Endothelial cell of umbilical vein (primary cell): Measurements from ENCODE around the gene MSN. TPM values are rescaled to one million over a fixed set of nuclear protein-coding genes. Genes with fewer than 3 reads are reported as not detected.

Source experiments
- BruUV-seq: library from RNA; stranded (reverse); fragments of 400-500 nt; replicated peaks from 2 replicates; lab custom pipeline; 2021; lab: Mats Ljungman, UMichigan
- CTCF ChIA-PET: fragments of 300-600, 350-600 bp; sonication (Branson Sonifier 250); formaldehyde crosslinking; loops from one replicate; lab custom pipeline; 2021; ENCODE audit warnings: antibody characterized with exemption, inconsistent platforms; lab: Charles Lee
- POLR2A ChIA-PET: fragments of 300-600, 350-600 bp; sonication (Branson Sonifier 250); formaldehyde crosslinking; loops from one replicate; lab custom pipeline; 2021; ENCODE audit warnings: antibody characterized with exemption, inconsistent platforms; lab: Charles Lee
- DNase-seq: peaks from one replicate; pipeline ENCODE4 v3.0.0-alpha.2; 2011; ENCODE audit warnings: low read depth, low spot score
- FAIRE-seq: peaks from 2 replicates; lab custom pipeline; 2011; peaks lifted over from hg19 to GRCh38; lab: Jason Lieb, UNC
- H2AFZ ChIP-seq: 2 replicates; pipeline ENCODE4 v1.6.0; 2012; ENCODE audit warnings: low read depth, low read length, control low read depth, inconsistent platforms
- H3K27ac ChIP-seq: 2 replicates; pipeline ENCODE4 v1.5.1; 2011; ENCODE audit warnings: low read depth, mild to moderate bottlenecking, control low read depth, low read length, moderate library complexity; ENCODE audit not compliant: insufficient read depth
- H3K27me3 ChIP-seq, 2 experiments: 2 replicates each; pipeline versions ENCODE4 v1.6.0 to v1.6.1; 2011; ENCODE audit warnings: low read length in 2 of 2, mixed read lengths in 1 of 2; ENCODE audit not compliant: control insufficient read depth in 2 of 2, insufficient read depth in 2 of 2
- H3K36me3 ChIP-seq, 2 experiments: 2 replicates in 1 of 2; 3 replicates in 1 of 2; pipeline ENCODE4 v1.5.1; 2011; ENCODE audit warnings: low read length in 2 of 2, mild to moderate bottlenecking in 1 of 2, moderate library complexity in 1 of 2; ENCODE audit not compliant: control insufficient read depth in 2 of 2, insufficient read depth in 2 of 2; ENCODE audit errors: extremely low read depth in 1 of 2
- H3K4me1 ChIP-seq: 3 replicates; pipeline ENCODE4 v1.5.1; 2011; ENCODE audit warnings: mild to moderate bottlenecking, low read length; ENCODE audit not compliant: control insufficient read depth, insufficient read depth; ENCODE audit errors: extremely low read depth
- H3K4me2 ChIP-seq: 2 replicates; pipeline ENCODE4 v1.6.1; 2011; ENCODE audit warnings: low read length, control low read depth, mixed read lengths; ENCODE audit not compliant: insufficient read depth
- H3K4me3 ChIP-seq, 3 experiments: fragments of 200-600 bp in 1 of 3; sonication (generic), shearing (Covaris generic) in 1 of 3; replicated peaks in 1 of 3; 2 replicates each; pipeline ENCODE4 v1.5.1; 2011 to 2016; ENCODE audit warnings: control low read depth in 3 of 3, low read length in 3 of 3, mild to moderate bottlenecking in 2 of 3, inconsistent platforms in 1 of 3, low read depth in 1 of 3, moderate library complexity in 1 of 3; ENCODE audit not compliant: insufficient read depth in 1 of 3
- H3K79me2 ChIP-seq: 2 replicates; pipeline ENCODE4 v1.6.0; 2012; ENCODE audit warnings: low read length, inconsistent platforms; ENCODE audit not compliant: control insufficient read depth, insufficient read depth
- H3K9ac ChIP-seq: replicated peaks from 2 replicates; pipeline ENCODE3; 2011; ENCODE audit warnings: low read length, control low read depth; ENCODE audit not compliant: insufficient read depth; ENCODE audit errors: extremely low read depth
- H3K9me1 ChIP-seq: replicated peaks from 3 replicates; pipeline ENCODE4 v1.6.0; 2011; ENCODE audit warnings: mild to moderate bottlenecking, low read length; ENCODE audit not compliant: control insufficient read depth, insufficient read depth; ENCODE audit errors: extremely low read depth
- H3K9me3 ChIP-seq: replicated peaks from 2 replicates; pipeline ENCODE4 v1.5.1; 2012; ENCODE audit warnings: low read length, inconsistent platforms; ENCODE audit not compliant: control insufficient read depth, insufficient read depth
- H4K20me1 ChIP-seq: replicated peaks from 2 replicates; pipeline ENCODE3; 2011; ENCODE audit warnings: mild to moderate bottlenecking, low read length; ENCODE audit not compliant: control insufficient read depth, insufficient read depth; ENCODE audit errors: extremely low read depth
- CTCF ChIP-seq, 2 donors: IDR thresholded peaks; 1 replicate in 1 of 2; 2 replicates in 1 of 2; pipeline ENCODE4 v1.5.1; 2011; ENCODE audit warnings: low read length in 2 of 2, mild to moderate bottlenecking in 2 of 2, moderate library complexity in 2 of 2, control low read depth in 1 of 2, inconsistent platforms in 1 of 2, low read depth in 1 of 2; ENCODE audit not compliant: insufficient read depth in 1 of 2; ENCODE audit errors: extremely low read depth in 1 of 2
- EZH2 ChIP-seq: IDR thresholded peaks from 2 replicates; pipeline ENCODE4 v1.6.1; 2012; ENCODE audit warnings: borderline replicate concordance, low read depth, mild to moderate bottlenecking, moderate library complexity, low read length, inconsistent platforms; ENCODE audit not compliant: severe bottlenecking
- FOS ChIP-seq: IDR thresholded peaks from 2 replicates; pipeline ENCODE4 v1.6.1; 2011; ENCODE audit warnings: mild to moderate bottlenecking, low read length, moderate library complexity, borderline replicate concordance; ENCODE audit not compliant: insufficient read depth
- GATA2 ChIP-seq: IDR thresholded peaks from 2 replicates; pipeline ENCODE4 v1.7.0; 2011; ENCODE audit warnings: low read depth, mild to moderate bottlenecking, moderate library complexity, mixed read lengths, low read length; ENCODE audit not compliant: insufficient read length, insufficient read depth
- JUN ChIP-seq: IDR thresholded peaks from 2 replicates; pipeline ENCODE4 v1.6.1; 2011; ENCODE audit warnings: borderline replicate concordance, low read depth; ENCODE audit not compliant: insufficient read length, insufficient read depth
- MAX ChIP-seq: IDR thresholded peaks from 2 replicates; pipeline ENCODE4 v1.6.1; 2011; ENCODE audit not compliant: insufficient read depth, insufficient read length
- MYC ChIP-seq: IDR thresholded peaks from one replicate; pipeline ENCODE4 v1.6.1; 2011; ENCODE audit warnings: mild to moderate bottlenecking, low read depth, low read length
- POLR2A ChIP-seq: IDR thresholded peaks from 2 replicates; pipeline ENCODE4 v1.6.1; 2012; ENCODE audit warnings: low read depth, mild to moderate bottlenecking, control low read depth, low read length
- POLR2AphosphoS5 ChIP-seq: IDR thresholded peaks from 2 replicates; pipeline ENCODE4 v1.6.1; 2012; ENCODE audit warnings: low read depth, mild to moderate bottlenecking, control low read depth, low read length, moderate library complexity; ENCODE audit not compliant: insufficient read depth
- dilution Hi-C: fragments of 300-500 bp; cut with MboI; formaldehyde crosslinking; loops from one replicate; pipeline ENCODE4 v1.15.0; 2019; ENCODE audit warnings: low sequenced_read_pairs; ENCODE audit not compliant: extremely low pct_ligation_motif_present
- intact Hi-C: fragments of 100-400 bp; cut with micrococcal nuclease; formaldehyde crosslinking; loops from one replicate; pipeline ENCODE4 v1.10.0; 2022
- polyA plus RNA-seq, 4 experiments: library from polyadenylated mRNA; depleted of rRNA in 3 of 4; stranded (reverse) in 3 of 4; unstranded in 1 of 4; fragments of >200 nt; gene quantifications; 2 replicates each; pipeline versions ENCODE4 v1.2.1 to v1.2.3, GENCODE V29; 2011 to 2012; ENCODE audit warnings: missing spikeins in 1 of 4
- total RNA-seq: library from RNA; stranded (reverse); gene quantifications from 2 replicates; pipeline ENCODE4 v1.2.3, GENCODE V29; 2021

MSN gene
- total and polyA plus RNA-seq, 2 donors (not counting 3 experiments of a cell fraction or from before 2014, with no cell fraction given), result 528 to 635 TPM

DNA sequence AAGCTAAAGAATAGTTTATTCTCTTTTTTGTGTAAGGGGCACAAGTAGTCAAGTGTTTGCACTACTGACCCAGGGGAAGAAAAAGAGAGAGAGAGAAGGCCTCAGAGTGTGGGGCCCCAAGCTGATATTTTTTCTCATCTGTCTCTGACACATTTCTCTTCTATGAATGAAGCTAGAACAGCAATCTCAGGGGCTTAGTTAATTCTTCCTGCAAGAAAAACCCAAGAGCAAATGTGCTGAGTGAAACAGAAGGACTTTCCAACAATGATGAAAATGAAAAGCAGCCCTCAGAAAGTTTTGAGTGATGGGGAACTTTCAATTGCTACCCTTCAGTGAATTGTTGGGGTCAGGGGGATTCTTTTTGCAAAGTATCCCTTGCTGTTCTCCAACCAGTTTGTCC is 9.2 kb upstream of the MSN start:
- dilution Hi-C loops (no loop called here), intact Hi-C loops (no loop called here)
- H2AFZ ChIP-seq, result no peak overlapping the region
- no peaks in the 10 kb centered on the region for H3K79me2 ChIP-seq
- no peak overlapping the region for H3K9ac ChIP-seq
- no peaks in the 10 kb centered on the region for H3K4me1 ChIP-seq
- no peaks in the 10 kb centered on the region for H3K9me3 ChIP-seq
- no peaks in the 10 kb centered on the region for H4K20me1 ChIP-seq
- H3K36me3 ChIP-seq, result no peaks in the 10 kb centered on the region
- ChIA-PET POLR2A (interaction anchor here (0.7 kb wide), 1 partner anchor 13 kb away, joined by 3 read pairs; no protein-coding TSS in a partner anchor), CTCF (interaction anchor here (1.0 kb wide), 1 partner anchor 18 kb away, joined by 4 read pairs; no protein-coding TSS in a partner anchor)
- H3K4me3 ChIP-seq, result no peak overlapping the region
- H3K27ac ChIP-seq, result no peak overlapping the region
- no peaks in the 10 kb centered on the region for H3K27me3 ChIP-seq
- H3K9me1 ChIP-seq, result no peaks in the 10 kb centered on the region
- DNase-seq (no peak), FAIRE-seq (no peak)
- H3K4me2 ChIP-seq, result no peak overlapping the region
- no peak for TF ChIP-seq MAX
- TF ChIP-seq CTCF (IDR thresholded peaks at IDR 0.05; ENCODE audit: extremely low read depth in 1 of 2, insufficient read depth in 1 of 2, low read depth in 1 of 2, low read length in 2 of 2), result no peak
- TF ChIP-seq GATA2, result no peak
- no peak for TF ChIP-seq POLR2A
- no peak for TF ChIP-seq JUN
- no peak for TF ChIP-seq FOS
- TF ChIP-seq MYC, result no peak
- no peak for TF ChIP-seq EZH2
- no peak for TF ChIP-seq POLR2AphosphoS5
- no TSS peak for BruUV-seq
